Measurements from ENCODE around the gene ZNF521.

ZNF521 gene

DNA sequence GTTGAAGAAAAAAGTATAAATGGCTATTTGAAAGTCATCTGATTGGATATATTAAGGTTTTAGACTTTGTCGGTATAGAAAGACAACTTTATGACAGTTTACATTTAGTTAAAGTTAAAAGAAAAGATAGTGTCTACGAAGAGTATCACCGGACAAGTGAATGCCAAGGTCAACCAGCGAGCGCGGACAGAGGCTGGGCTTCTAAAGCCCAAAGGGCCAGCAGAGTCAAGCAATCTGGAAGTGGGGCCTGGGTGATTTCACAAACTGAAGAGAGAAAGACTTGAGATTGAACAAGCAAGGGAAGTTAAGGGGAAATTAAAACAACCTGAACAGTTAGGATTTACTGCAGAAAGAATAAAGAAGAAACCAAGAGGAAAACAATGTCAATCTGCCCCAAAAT is 16.3 kb downstream of the ZNF521 start:
- no peak for ATAC-seq
- TF ChIP-seq ZFP30 (CRISPR knock-in tag; IDR thresholded peaks at IDR 0.05) (no peak), BACH2 (CRISPR knock-in tag; IDR thresholded peaks at IDR 0.05; ENCODE audit: borderline replicate concordance) (no peak), PPARA (CRISPR knock-in tag; IDR thresholded peaks at IDR 0.05; ENCODE audit: borderline replicate concordance) (no peak), ZNF8 (CRISPR knock-in tag; IDR thresholded peaks at IDR 0.05) (no peak), ZNF565 (CRISPR knock-in tag; conservative IDR thresholded peaks at IDR 0.05; ENCODE audit: low read depth) (no peak), ARNTL (CRISPR knock-in tag; IDR thresholded peaks at IDR 0.05; ENCODE audit: borderline replicate concordance, low read depth) (no peak), TCF4 (CRISPR knock-in tag; IDR thresholded peaks at IDR 0.05; ENCODE audit: borderline replicate concordance) (no peak), OSR1 (CRISPR knock-in tag; IDR thresholded peaks at IDR 0.05) (no peak), ZC3H10 (CRISPR knock-in tag; IDR thresholded peaks at IDR 0.05) (no peak), ZFP3 (CRISPR knock-in tag; IDR thresholded peaks at IDR 0.05) (no peak), TOX (CRISPR knock-in tag; IDR thresholded peaks at IDR 0.05; ENCODE audit: borderline replicate concordance) (no peak), CSDC2 (CRISPR knock-in tag; IDR thresholded peaks at IDR 0.05) (no peak), ESRRG (CRISPR knock-in tag; IDR thresholded peaks at IDR 0.05) (no peak)
- TF ChIP-seq, protein P1, sequence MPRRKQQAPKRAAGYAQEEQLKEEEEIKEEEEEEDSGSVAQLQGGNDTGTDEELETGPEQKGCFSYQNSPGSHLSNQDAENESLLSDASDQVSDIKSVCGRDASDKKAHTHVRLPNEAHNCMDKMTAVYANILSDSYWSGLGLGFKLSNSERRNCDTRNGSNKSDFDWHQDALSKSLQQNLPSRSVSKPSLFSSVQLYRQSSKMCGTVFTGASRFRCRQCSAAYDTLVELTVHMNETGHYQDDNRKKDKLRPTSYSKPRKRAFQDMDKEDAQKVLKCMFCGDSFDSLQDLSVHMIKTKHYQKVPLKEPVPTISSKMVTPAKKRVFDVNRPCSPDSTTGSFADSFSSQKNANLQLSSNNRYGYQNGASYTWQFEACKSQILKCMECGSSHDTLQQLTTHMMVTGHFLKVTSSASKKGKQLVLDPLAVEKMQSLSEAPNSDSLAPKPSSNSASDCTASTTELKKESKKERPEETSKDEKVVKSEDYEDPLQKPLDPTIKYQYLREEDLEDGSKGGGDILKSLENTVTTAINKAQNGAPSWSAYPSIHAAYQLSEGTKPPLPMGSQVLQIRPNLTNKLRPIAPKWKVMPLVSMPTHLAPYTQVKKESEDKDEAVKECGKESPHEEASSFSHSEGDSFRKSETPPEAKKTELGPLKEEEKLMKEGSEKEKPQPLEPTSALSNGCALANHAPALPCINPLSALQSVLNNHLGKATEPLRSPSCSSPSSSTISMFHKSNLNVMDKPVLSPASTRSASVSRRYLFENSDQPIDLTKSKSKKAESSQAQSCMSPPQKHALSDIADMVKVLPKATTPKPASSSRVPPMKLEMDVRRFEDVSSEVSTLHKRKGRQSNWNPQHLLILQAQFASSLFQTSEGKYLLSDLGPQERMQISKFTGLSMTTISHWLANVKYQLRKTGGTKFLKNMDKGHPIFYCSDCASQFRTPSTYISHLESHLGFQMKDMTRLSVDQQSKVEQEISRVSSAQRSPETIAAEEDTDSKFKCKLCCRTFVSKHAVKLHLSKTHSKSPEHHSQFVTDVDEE (CRISPR knock-in tag; IDR thresholded peaks at IDR 0.05), result no peak
- TF ChIP-seq, protein P2, sequence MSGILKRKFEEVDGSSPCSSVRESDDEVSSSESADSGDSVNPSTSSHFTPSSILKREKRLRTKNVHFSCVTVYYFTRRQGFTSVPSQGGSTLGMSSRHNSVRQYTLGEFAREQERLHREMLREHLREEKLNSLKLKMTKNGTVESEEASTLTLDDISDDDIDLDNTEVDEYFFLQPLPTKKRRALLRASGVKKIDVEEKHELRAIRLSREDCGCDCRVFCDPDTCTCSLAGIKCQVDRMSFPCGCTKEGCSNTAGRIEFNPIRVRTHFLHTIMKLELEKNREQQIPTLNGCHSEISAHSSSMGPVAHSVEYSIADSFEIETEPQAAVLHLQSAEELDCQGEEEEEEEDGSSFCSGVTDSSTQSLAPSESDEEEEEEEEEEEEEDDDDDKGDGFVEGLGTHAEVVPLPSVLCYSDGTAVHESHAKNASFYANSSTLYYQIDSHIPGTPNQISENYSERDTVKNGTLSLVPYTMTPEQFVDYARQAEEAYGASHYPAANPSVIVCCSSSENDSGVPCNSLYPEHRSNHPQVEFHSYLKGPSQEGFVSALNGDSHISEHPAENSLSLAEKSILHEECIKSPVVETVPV (CRISPR knock-in tag; IDR thresholded peaks at IDR 0.05), result no peak
- TF ChIP-seq, protein P3, sequence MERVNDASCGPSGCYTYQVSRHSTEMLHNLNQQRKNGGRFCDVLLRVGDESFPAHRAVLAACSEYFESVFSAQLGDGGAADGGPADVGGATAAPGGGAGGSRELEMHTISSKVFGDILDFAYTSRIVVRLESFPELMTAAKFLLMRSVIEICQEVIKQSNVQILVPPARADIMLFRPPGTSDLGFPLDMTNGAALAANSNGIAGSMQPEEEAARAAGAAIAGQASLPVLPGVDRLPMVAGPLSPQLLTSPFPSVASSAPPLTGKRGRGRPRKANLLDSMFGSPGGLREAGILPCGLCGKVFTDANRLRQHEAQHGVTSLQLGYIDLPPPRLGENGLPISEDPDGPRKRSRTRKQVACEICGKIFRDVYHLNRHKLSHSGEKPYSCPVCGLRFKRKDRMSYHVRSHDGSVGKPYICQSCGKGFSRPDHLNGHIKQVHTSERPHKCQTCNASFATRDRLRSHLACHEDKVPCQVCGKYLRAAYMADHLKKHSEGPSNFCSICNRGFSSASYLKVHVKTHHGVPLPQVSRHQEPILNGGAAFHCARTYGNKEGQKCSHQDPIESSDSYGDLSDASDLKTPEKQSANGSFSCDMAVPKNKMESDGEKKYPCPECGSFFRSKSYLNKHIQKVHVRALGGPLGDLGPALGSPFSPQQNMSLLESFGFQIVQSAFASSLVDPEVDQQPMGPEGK (CRISPR knock-in tag; IDR thresholded peaks at IDR 0.05; ENCODE audit: borderline replicate concordance), result no peak

DNA sequence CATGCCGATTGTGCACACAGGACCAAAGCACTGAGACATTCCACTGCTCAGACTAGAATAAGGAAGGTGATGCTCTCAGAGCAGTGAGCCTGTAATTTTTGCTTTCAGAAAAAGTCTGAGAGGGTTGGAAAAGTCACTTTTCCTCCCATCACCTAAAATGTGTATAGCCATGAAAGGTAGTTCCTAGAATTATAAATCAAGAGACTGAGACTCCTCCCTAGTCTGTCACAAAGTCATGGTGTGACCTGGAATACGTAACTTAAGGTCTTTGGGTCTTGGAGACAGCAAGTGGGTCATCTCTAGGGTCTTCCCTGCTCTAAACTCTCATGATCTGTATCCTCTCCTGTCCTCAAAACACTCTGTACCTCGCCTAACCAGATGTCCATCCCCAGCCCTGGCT is 16.9 kb downstream of the ZNF521 start:
- no peak for ATAC-seq
- no peak for TF ChIP-seq GLIS3 (CRISPR knock-in tag; IDR thresholded peaks at IDR 0.05)
- TF ChIP-seq OSR1 (CRISPR knock-in tag; IDR thresholded peaks at IDR 0.05), result no peak
- TF ChIP-seq ESRRG (CRISPR knock-in tag; IDR thresholded peaks at IDR 0.05), result no peak
- TF ChIP-seq ZNF8 (CRISPR knock-in tag; IDR thresholded peaks at IDR 0.05), result no peak
- no peak for TF ChIP-seq ZNF70 (CRISPR knock-in tag; IDR thresholded peaks at IDR 0.05)
- no peak for TF ChIP-seq RARB (CRISPR knock-in tag; IDR thresholded peaks at IDR 0.05)
- no peak for TF ChIP-seq TOX (CRISPR knock-in tag; IDR thresholded peaks at IDR 0.05; ENCODE audit: borderline replicate concordance)
- TF ChIP-seq BACH2 (CRISPR knock-in tag; IDR thresholded peaks at IDR 0.05; ENCODE audit: borderline replicate concordance), result no peak
- TF ChIP-seq ZFP30 (CRISPR knock-in tag; IDR thresholded peaks at IDR 0.05), result no peak
- TF ChIP-seq, protein P4, sequence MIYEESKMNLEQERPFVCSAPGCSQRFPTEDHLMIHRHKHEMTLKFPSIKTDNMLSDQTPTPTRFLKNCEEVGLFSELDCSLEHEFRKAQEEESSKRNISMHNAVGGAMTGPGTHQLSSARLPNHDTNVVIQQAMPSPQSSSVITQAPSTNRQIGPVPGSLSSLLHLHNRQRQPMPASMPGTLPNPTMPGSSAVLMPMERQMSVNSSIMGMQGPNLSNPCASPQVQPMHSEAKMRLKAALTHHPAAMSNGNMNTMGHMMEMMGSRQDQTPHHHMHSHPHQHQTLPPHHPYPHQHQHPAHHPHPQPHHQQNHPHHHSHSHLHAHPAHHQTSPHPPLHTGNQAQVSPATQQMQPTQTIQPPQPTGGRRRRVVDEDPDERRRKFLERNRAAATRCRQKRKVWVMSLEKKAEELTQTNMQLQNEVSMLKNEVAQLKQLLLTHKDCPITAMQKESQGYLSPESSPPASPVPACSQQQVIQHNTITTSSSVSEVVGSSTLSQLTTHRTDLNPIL (CRISPR knock-in tag; IDR thresholded peaks at IDR 0.05; ENCODE audit: low read depth), result no peak
- TF ChIP-seq PPARA (CRISPR knock-in tag; IDR thresholded peaks at IDR 0.05; ENCODE audit: borderline replicate concordance), result no peak

DNA sequence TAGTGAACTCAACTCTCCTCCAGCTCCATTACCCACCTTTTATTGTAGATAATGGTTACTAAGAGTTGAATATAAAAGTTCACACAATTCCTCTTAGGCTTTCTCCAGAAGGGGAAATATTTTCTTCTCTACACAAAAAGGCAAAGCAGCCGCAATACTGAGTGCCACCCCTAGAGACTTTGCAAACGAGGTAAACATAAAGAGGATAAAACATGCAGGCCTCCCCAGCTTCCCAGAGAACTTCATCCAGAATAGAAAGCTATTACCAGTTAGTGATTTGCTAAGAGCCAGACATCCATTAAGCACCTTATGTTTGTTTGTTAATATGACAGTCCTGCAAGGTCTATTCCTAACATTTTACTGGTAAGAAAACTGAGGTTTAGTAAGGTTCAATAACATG is 17.4 kb downstream of the ZNF521 start:
- TF ChIP-seq BACH2 (CRISPR knock-in tag; IDR thresholded peaks at IDR 0.05; ENCODE audit: borderline replicate concordance) (no peak), TCF4 (CRISPR knock-in tag; IDR thresholded peaks at IDR 0.05; ENCODE audit: borderline replicate concordance) (no peak), ARNTL (CRISPR knock-in tag; IDR thresholded peaks at IDR 0.05; ENCODE audit: borderline replicate concordance, low read depth) (no peak), RARB (CRISPR knock-in tag; IDR thresholded peaks at IDR 0.05) (no peak)
- no peak for ATAC-seq

DNA sequence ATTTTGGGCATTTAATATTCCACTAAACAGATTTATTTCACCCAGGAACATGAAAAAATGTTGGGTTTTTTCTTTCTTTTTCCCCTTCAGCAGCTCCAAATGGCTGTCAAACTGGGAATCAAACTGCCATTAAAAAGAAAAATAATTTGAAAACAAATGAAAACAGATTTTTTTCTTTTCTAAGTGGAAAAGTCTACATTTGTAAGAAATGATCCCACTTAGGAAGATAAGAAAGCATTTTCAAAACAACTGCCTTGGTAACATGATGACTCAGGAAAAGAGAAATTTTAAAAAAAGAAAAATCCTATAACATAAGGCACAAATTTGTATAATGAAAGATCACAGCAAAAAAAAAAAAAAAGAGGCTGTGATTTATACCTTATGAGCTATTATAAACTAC is 20.0 kb downstream of the ZNF521 start:
- TF ChIP-seq ARNTL (CRISPR knock-in tag; IDR thresholded peaks at IDR 0.05; ENCODE audit: borderline replicate concordance, low read depth) (no peak), ISL1 (CRISPR knock-in tag; IDR thresholded peaks at IDR 0.05) (no peak), ZC3H10 (CRISPR knock-in tag; IDR thresholded peaks at IDR 0.05) (no peak), TCF4 (CRISPR knock-in tag; IDR thresholded peaks at IDR 0.05; ENCODE audit: borderline replicate concordance) (no peak)

More for the DNA sequence above, 20.0 kb downstream of the ZNF521 start:
- ATAC-seq, result no peak

All from SK-N-SH treated with all-trans-retinoic acid at 6 μM for 48 hours (cell line).